ENCODE results near the gene PLEKHA1.
A peak's percentile ranks its signal among the peaks of the same experiment; 100 is the strongest.

PLEKHA1 gene

GRCh38 chr10:122368502-122369254 is 5.8 kb upstream of the PLEKHA1 start:
- H3K27ac ChIP-seq = no peak overlapping the region
- TF ChIP-seq ZFX (IDR thresholded peaks at IDR 0.05; ENCODE audit: borderline replicate concordance) (no peak), CTCF (IDR thresholded peaks at IDR 0.05) (no peak)

- TF ChIP-seq ZFX (IDR thresholded peaks at IDR 0.05; ENCODE audit: borderline replicate concordance) = no peak
- no peak for TF ChIP-seq CTCF (IDR thresholded peaks at IDR 0.05)
- no peak overlapping the region for H3K27ac ChIP-seq
Observed at GRCh38 chr10:122373108-122373507, 1.4 kb upstream of the PLEKHA1 start.

GRCh38 chr10:122373721-122374120 is 787 bp upstream of the PLEKHA1 start:
- peak overlapping the region; percentile 78 for H3K27ac ChIP-seq
- TF ChIP-seq CTCF (IDR thresholded peaks at IDR 0.05) (no peak), ZFX (IDR thresholded peaks at IDR 0.05; ENCODE audit: borderline replicate concordance) (no peak)

DNA sequence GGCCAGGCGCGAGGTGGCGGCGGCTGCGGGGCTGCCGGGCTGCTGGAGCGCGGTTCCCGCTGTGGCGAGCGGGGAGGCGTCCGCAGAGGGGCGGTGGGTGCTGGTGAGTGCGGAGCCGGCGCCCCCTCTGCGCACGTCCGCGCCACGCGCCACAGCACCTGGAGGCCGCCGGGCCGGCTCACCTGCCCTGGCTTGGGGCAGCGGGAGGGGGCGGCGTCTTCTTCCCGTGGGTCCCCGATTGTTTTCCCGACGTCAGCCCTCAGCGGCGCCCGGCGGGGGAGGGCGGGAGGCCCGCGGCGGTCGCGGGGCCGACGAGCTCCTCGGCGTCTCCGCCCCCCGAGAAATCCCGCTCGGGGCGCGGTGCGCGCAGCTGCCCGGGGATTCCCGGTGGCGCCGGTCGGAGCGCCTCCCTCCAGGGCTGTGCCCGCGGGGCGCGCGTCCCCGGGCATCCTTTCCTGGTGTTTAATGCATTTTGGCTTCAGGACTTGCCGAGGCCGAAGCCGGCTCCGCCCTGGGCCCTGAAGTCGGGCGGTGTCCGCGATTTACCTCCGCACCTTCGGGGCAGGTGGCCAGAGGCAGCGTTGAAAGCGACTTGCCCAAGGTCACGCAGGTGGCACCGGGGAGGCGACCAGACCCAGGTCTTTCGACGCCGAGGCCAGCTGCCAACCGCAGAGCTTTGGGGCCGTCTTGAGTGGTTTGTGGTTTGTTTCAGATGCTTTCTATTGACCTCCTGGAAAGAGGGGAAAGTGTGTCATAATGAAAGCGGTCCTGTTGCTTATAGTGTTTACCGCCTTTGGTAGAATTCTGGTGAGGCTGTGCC is 561 bp downstream of the PLEKHA1 start:
- H3K27ac ChIP-seq = peak overlapping the region; percentile 78
- TF ChIP-seq ZFX (IDR thresholded peaks at IDR 0.05; ENCODE audit: borderline replicate concordance) (no peak), CTCF (IDR thresholded peaks at IDR 0.05) (no peak)

DNA sequence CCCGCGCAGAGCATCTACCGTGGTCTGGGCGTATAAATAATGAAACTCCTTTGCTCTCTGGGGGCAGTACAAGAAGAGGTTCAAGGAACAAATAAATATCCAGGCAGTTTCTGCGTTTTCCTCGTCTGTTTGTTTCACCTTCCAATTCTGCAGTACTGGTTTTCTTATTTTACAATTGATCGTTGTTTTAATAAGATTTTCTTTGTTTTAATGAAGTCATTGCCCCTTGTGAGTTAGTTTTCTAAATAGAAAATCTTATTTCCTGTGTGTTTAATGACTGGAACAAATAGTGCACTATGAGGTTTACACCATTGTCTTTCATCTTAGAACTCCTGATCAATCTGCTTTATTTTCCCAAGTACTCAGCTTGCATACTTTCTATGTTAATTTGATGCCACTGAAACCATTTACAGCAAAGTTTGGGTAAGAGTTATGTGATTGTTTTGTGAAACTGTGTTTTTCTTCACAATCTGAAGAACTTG is 1.2 kb downstream of the PLEKHA1 start:
- H3K27ac ChIP-seq = peak overlapping the region; percentile 78; the same call in 1 of the 2 replicates
- TF ChIP-seq CTCF (IDR thresholded peaks at IDR 0.05) (no peak), ZFX (IDR thresholded peaks at IDR 0.05; ENCODE audit: borderline replicate concordance) (no peak)

GRCh38 chr10:122376364-122376961 is 2.0 kb downstream of the PLEKHA1 start:
- TF ChIP-seq ZFX (IDR thresholded peaks at IDR 0.05; ENCODE audit: borderline replicate concordance) = no peak
- no peak for TF ChIP-seq CTCF (IDR thresholded peaks at IDR 0.05)
- H3K27ac ChIP-seq = no peak overlapping the region
